BJ (cell line): ENCODE data around the gene SENP7. TPM values are rescaled to one million over a fixed set of nuclear protein-coding genes. Genes with fewer than 3 reads are reported as not detected.

Experiments
- CTCF ChIA-PET: fragments of 350-600 bp; formaldehyde crosslinking; extraction: SDS; loops from one replicate; lab custom pipeline; 2021; ENCODE audit warnings: antibody characterized with exemption, inconsistent platforms; lab: Yijun Ruan, JAX
- POLR2A ChIA-PET: fragments of 300-600 bp; sonication (Branson Sonifier 250); formaldehyde crosslinking; extraction: SDS; loops from one replicate; lab custom pipeline; 2021; ENCODE audit warnings: antibody characterized with exemption; lab: Charles Lee
- DNase-seq: peaks from one replicate; pipeline ENCODE4 v3.0.0-alpha.2; 2011; ENCODE audit warnings: low read depth
- H3K27me3 ChIP-seq: 2 replicates; pipeline ENCODE4 v1.6.0; 2011; ENCODE audit warnings: low read length; ENCODE audit not compliant: control insufficient read depth, insufficient read depth
- H3K36me3 ChIP-seq: 2 replicates; pipeline ENCODE4 v1.5.1; 2011; ENCODE audit warnings: low read length; ENCODE audit not compliant: control insufficient read depth, insufficient read depth
- H3K4me3 ChIP-seq: 2 replicates; pipeline ENCODE4 v1.5.1; 2011; ENCODE audit warnings: low read depth, mild to moderate bottlenecking, control low read depth, low read length
- polyA plus RNA-seq: library from polyadenylated mRNA; depleted of rRNA; stranded (reverse); fragments of >200 nt; gene quantifications from 2 replicates; pipeline ENCODE4 v1.2.3, GENCODE V29; 2011; rRNA removed
- small RNA-seq: library from RNA; depleted of rRNA; stranded (forward); fragments of <200 nt; gene quantifications from one replicate; pipeline ENCODE3, GENCODE V24; 2012; ENCODE audit warnings: low replicate concordance, low read depth; ENCODE audit not compliant: insufficient read length
- TF ChIP-seq, protein P1 (sequence below): IDR thresholded peaks from 2 replicates; pipeline ENCODE4 v1.5.1; 2011; ENCODE audit warnings: low read depth, mild to moderate bottlenecking, control low read depth, inconsistent platforms, low read length, moderate library complexity; ENCODE audit not compliant: insufficient read depth

Gene SENP7
- polyA plus RNA-seq, 1 experiment: 4.2 TPM

DNA sequence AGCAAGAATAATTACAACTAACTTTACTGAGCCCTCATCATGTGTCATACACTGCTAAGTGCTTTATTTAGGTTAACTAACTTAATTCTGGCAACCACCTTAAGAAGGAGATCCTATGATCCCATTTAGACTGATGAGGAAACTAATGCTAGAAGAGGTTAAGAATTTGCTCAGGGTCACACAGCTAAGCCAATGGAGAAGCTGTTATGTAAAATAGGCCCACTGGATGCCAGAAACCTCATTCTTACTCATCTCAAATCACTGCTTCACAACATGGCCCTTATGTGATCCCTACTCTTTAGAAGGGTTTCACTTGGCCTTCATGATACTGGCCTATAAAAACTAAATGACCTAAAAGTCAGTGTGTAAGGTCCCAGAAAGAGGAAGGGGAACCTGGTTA lies 233.8 kb downstream of the SENP7 start:
- H3K4me3 ChIP-seq: no peak overlapping the region
- no peak for DNase-seq
- H3K36me3 ChIP-seq: no peaks in the 10 kb centered on the region
- TF ChIP-seq, protein P1, sequence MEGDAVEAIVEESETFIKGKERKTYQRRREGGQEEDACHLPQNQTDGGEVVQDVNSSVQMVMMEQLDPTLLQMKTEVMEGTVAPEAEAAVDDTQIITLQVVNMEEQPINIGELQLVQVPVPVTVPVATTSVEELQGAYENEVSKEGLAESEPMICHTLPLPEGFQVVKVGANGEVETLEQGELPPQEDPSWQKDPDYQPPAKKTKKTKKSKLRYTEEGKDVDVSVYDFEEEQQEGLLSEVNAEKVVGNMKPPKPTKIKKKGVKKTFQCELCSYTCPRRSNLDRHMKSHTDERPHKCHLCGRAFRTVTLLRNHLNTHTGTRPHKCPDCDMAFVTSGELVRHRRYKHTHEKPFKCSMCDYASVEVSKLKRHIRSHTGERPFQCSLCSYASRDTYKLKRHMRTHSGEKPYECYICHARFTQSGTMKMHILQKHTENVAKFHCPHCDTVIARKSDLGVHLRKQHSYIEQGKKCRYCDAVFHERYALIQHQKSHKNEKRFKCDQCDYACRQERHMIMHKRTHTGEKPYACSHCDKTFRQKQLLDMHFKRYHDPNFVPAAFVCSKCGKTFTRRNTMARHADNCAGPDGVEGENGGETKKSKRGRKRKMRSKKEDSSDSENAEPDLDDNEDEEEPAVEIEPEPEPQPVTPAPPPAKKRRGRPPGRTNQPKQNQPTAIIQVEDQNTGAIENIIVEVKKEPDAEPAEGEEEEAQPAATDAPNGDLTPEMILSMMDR: no peak
- H3K27me3 ChIP-seq: no peaks in the 10 kb centered on the region
- ChIA-PET CTCF (no interaction called here), POLR2A (no interaction called here)

DNA sequence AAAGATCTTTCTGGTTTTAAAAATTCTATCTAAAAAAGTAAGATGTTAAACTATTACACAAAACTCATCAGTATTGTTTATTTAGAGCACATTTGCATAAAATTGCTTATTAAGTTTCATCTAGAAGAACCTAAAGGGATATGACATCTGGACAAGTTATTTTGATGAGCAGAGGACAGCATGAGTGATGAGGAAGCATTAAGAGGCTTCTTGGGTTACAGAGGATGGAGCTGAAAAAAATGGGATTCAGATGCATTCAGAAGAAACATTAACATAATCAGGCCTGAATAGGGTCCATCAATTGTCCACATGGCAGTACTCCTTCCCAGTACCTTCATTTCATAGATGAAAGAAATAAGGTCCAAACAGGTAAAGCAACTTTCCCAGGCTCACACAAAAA lies 234.3 kb downstream of the SENP7 start:
- TF ChIP-seq, protein P1: no peak
- CTCF ChIA-PET: no interaction called here
- POLR2A ChIA-PET: no interaction called here
- Histone ChIP-seq H3K36me3 (no peaks in the 10 kb centered on the region), H3K27me3 (no peaks in the 10 kb centered on the region), H3K4me3 (no peak overlapping the region)
- no peak for DNase-seq

Small RNA genes lying within 50 kb of the gene (small RNA-seq; reads per million reads assigned to genes)
- gene RF00019: not detected

Other genes with a start within 250 kb of the SENP7 start
- gene IMPG2, start 192.6 kb downstream of the SENP7 start, polyA plus RNA-seq: 0.10 and 0.15 TPM in 2 replicates
- 7.4 and 13.4 TPM in 2 replicates for gene TRMT10C, start 48.7 kb upstream of the SENP7 start, polyA plus RNA-seq
- gene PCNP, start 61.0 kb upstream of the SENP7 start, polyA plus RNA-seq: 25.9 and 56.3 TPM in 2 replicates
- 4.5 and 9.2 TPM in 2 replicates for gene ZBTB11, start 163.9 kb upstream of the SENP7 start, polyA plus RNA-seq
- 1,257 and 2,029 TPM in 2 replicates for gene RPL24, start 173.5 kb upstream of the SENP7 start, polyA plus RNA-seq
- gene CEP97, start 211.4 kb upstream of the SENP7 start, polyA plus RNA-seq: 1.2 and 2.5 TPM in 2 replicates